ENCODE measurements around the gene ADAMTSL2.

Gene ADAMTSL2

GRCh38 chr9:133534346-133535291 lies at the start of gene ADAMTSL2:
Gene ADAMTSL2 (plus strand): TSS chr9:133534704. CDS start chr9:133536713, 2,009 bp downstream.
- DNase-seq (ENCODE audit: low read depth, low spot score), result no peak

- no peak for DNase-seq (ENCODE audit: low read depth, low spot score)
These were observed 48.8 kb upstream of the ADAMTSL2 start for GRCh38 chr9:133485531-133486260.

GRCh38 chr9:133487331-133487725 lies 47.2 kb upstream of the ADAMTSL2 start:
- DNase-seq (ENCODE audit: low read depth, low spot score), result no peak

GRCh38 chr9:133488686-133489252 lies 45.7 kb upstream of the ADAMTSL2 start:
- DNase-seq (ENCODE audit: low read depth, low spot score), result no peak

GRCh38 chr9:133489253-133490190 lies 45.0 kb upstream of the ADAMTSL2 start:
- no peak for DNase-seq (ENCODE audit: low read depth, low spot score)

GRCh38 chr9:133490201-133490681 lies 44.3 kb upstream of the ADAMTSL2 start:
- DNase-seq (ENCODE audit: low read depth, low spot score), result no peak

- DNase-seq (ENCODE audit: low read depth, low spot score), result no peak
These were observed 43.4 kb upstream of the ADAMTSL2 start for GRCh38 chr9:133490865-133491655.

- no peak for DNase-seq (ENCODE audit: low read depth, low spot score)
These were observed 42.9 kb upstream of the ADAMTSL2 start for GRCh38 chr9:133491656-133491925.

GRCh38 chr9:133492061-133493021 lies 42.2 kb upstream of the ADAMTSL2 start:
- no peak for DNase-seq (ENCODE audit: low read depth, low spot score)

- DNase-seq (ENCODE audit: low read depth, low spot score), result no peak
These were observed 41.1 kb upstream of the ADAMTSL2 start for GRCh38 chr9:133493428-133493827.

- DNase-seq (ENCODE audit: low read depth, low spot score), result no peak
These were observed 40.5 kb upstream of the ADAMTSL2 start for GRCh38 chr9:133493845-133494540.

- no peak for DNase-seq (ENCODE audit: low read depth, low spot score)
These were observed 39.7 kb upstream of the ADAMTSL2 start for GRCh38 chr9:133494636-133495326.

GRCh38 chr9:133495327-133496293 lies 38.9 kb upstream of the ADAMTSL2 start:
- no peak for DNase-seq (ENCODE audit: low read depth, low spot score)

- DNase-seq (ENCODE audit: low read depth, low spot score), result no peak
These were observed 37.4 kb upstream of the ADAMTSL2 start for GRCh38 chr9:133496861-133497842.

- DNase-seq (ENCODE audit: low read depth, low spot score), result no peak
These were observed 35.2 kb upstream of the ADAMTSL2 start for GRCh38 chr9:133499132-133499891.
